Measurements from ENCODE around the gene DOP1A.

The DOP1A gene

DNA sequence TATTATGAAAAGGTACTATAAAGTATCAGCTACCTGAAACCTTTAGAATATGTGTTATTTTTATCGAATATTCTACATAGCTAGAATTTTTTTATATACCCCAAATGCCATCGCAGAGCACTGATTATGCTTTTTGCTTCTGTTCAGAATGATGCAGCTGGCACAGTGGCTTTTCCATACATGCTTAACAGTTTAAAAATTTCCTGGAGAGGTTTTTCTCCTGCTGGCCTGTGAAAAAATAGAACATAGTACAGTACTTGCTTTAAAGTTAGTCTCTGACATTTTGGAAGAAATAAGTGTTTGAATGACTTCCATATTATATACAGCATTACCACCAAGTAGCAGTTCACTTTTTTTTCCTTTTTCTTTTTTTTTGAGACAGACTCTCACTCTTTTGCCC lies 5.3 kb downstream of the DOP1A start:
- DNase-seq (ENCODE audit: low read depth): no peak
- no peak for TF ChIP-seq CTCF (conservative IDR thresholded peaks at IDR 0.05; ENCODE audit: low read length)
- no peak overlapping the region for H3K4me3 ChIP-seq (ENCODE audit: low read length)

DNA sequence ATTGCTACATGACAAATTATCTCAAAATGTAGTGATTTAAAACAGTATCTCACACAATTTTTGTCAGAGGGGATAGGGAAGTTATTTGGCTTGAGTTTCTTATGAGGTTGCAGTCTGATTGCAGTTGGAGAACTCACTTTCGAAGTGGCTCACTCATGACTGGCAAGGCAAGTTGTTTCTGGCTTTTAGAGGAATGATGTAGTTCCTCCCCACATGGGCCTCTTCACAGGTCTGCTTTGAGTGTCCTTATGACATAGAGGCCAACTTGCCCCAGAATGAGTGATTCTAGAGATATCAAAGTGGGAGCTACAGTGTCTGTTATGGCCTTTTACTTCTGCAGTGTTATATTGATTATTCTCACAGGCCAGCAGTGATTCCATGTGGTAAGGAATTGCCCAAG lies 6.1 kb downstream of the DOP1A start:
- H3K4me3 ChIP-seq (ENCODE audit: low read length): no peak overlapping the region
- no peak for TF ChIP-seq CTCF (conservative IDR thresholded peaks at IDR 0.05; ENCODE audit: low read length)
- DNase-seq (ENCODE audit: low read depth): no peak

DNA sequence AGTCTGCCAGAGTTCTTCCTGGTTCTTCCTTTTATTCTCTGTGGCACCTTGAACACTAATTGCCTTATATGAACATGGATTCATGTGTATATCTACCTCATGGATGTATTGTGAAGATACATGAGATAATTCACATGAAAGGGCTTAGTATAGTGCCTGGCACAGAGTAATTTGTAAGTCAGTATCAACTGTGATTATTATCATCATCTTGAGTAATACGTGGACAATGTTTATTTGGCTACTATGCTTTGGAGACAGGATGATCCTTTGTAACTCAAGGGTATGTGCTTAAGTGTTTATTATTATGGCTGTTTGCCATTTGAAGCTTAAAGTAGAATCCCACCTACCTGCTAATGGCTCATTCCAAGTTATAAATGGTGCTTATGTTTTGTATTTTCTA lies 16.0 kb downstream of the DOP1A start:
- no peak for TF ChIP-seq CTCF (conservative IDR thresholded peaks at IDR 0.05; ENCODE audit: low read length)
- no peak overlapping the region for H3K4me3 ChIP-seq (ENCODE audit: low read length)
- no peak for DNase-seq (ENCODE audit: low read depth)

DNA sequence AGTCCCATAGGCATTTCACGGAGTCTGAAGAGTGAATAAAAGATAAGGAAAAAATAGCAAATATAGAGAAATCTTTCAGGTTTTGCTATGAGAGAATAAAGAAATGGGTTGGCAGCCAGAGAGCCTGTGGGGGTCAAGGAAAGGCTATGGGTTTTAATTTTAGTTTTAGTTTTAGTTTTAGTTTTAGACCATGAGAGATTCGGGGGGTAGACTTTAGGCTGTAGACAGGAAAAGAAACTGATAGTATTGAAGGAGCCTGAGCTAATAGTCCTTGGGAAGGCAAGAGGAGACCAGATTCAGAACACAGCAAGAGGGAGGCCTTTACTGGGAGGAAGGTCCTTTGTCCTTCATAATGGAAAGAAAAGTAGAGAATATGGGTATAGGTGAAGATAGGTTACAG lies 19.3 kb downstream of the DOP1A start:
- no peak overlapping the region for H3K4me3 ChIP-seq (ENCODE audit: low read length)
- DNase-seq (ENCODE audit: low read depth): no peak
- TF ChIP-seq CTCF (conservative IDR thresholded peaks at IDR 0.05; ENCODE audit: low read length): no peak

GRCh38 chr6:83092756-83093399 lies 25.4 kb downstream of the DOP1A start:
- H3K4me3 ChIP-seq (ENCODE audit: low read length): no peak overlapping the region
- peak; percentile 45 for DNase-seq (ENCODE audit: low read depth)
- no peak for TF ChIP-seq CTCF (conservative IDR thresholded peaks at IDR 0.05; ENCODE audit: low read length)

DNA sequence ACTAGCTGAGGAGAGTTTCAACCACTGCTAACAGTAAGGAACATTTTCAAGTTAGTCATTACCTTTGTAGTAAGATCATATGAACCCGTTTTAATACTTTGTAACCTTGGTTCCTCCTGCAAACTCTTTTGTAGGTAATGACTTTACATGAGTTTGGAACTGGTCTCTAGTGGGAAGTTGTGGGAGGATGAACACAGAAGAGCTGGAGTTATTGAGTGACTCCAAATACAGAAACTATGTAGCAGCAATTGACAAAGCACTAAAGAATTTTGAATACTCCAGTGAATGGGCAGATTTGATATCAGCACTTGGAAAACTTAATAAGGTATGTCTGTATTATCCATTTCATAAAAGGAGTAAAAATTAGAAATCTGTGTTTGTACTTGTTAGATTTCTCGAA lies 29.3 kb downstream of the DOP1A start:
- no peak overlapping the region for H3K4me3 ChIP-seq (ENCODE audit: low read length)
- DNase-seq (ENCODE audit: low read depth): peak; percentile 29
- no peak for TF ChIP-seq CTCF (conservative IDR thresholded peaks at IDR 0.05; ENCODE audit: low read length)

GRCh38 chr6:83097204-83097603 lies 29.7 kb downstream of the DOP1A start:
- TF ChIP-seq CTCF (conservative IDR thresholded peaks at IDR 0.05; ENCODE audit: low read length): no peak
- H3K4me3 ChIP-seq (ENCODE audit: low read length): no peak overlapping the region
- DNase-seq (ENCODE audit: low read depth): peak; percentile 19

All from AG10803 (cell line).